ENCODE data around the gene CENPA. TPM values are rescaled to one million over a fixed set of nuclear protein-coding genes. Genes with fewer than 3 reads are reported as not detected.
"Not testable (repeated sequence)": the region's sequence is repeated elsewhere in the genome, so short reads cannot be mapped to it uniquely, and the experiment has no call there.

CENPA gene
- total RNA-seq, 1 donor from 2014 or later: 4.1 TPM

DNA sequence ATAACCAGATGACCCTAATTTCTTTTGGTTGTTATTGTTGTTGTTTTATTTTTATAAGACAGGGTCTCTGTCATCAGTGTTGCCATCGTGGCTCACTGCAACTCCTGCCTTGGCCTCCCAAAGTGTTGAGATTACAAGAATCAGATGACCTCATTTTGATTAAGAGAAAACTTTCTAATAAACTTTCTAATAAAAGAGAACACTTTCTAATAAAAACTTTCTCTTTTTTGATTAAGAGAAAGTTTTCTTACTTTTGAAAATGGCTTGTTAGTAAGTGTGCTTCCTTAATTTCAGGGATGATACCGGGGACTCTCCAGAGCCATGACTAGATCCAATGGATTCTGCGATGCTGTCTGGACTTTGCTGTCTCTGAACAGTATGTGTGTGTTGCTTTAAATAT, 7.7 kb downstream of the CENPA start:
- no peak for DNase-seq

- not testable (repeated sequence) for DNase-seq
These were observed 9.3 kb downstream of the CENPA start for GRCh38 chr2:26795135-26795534.

- no peak for DNase-seq
These were observed 15.5 kb downstream of the CENPA start for GRCh38 chr2:26801328-26801727.

GRCh38 chr2:26801796-26802195, 15.9 kb downstream of the CENPA start:
- DNase-seq: no peak

GRCh38 chr2:26805241-26805676, 19.4 kb downstream of the CENPA start:
- DNase-seq: no peak

- no peak for DNase-seq
These were observed 22.1 kb downstream of the CENPA start for GRCh38 chr2:26807788-26808460.

- no peak for DNase-seq
These were observed 23.4 kb downstream of the CENPA start for GRCh38 chr2:26809211-26809610.

DNA sequence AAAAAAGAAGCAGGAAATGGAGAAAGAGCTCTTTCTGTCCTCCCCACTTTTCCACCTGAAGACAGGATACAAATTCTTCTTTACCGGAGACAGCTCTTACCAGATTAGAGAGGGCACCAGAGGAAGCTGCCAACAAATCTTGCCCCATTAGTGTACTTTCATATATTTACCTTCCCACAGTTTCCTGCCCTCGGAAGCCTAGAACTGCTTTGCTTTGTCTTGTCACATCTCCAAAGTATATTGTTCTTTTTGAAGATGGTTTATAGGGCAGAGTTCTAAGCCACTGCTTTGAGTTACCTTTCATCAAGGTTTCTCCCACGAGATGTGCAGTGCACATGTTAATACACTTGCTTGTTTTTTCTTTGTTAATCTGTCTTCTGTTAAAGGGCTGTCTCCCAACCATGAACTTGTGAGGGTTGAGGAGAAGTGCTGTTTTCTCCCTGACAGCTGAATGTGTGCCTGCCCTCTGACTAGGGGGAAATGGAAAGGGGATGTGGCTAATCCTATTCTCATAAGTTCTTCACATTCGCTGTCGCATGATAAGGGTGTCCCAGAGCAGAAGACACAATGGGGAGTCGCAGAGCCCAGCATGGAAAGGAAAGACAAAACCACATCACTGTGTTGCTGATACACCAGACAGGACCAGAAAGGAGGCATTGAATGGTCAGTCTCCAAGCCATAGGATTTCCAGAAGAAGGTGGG, 24.2 kb downstream of the CENPA start:
- DNase-seq: no peak

- no peak for DNase-seq
These were observed 25.4 kb downstream of the CENPA start for GRCh38 chr2:26811261-26811660.

DNA sequence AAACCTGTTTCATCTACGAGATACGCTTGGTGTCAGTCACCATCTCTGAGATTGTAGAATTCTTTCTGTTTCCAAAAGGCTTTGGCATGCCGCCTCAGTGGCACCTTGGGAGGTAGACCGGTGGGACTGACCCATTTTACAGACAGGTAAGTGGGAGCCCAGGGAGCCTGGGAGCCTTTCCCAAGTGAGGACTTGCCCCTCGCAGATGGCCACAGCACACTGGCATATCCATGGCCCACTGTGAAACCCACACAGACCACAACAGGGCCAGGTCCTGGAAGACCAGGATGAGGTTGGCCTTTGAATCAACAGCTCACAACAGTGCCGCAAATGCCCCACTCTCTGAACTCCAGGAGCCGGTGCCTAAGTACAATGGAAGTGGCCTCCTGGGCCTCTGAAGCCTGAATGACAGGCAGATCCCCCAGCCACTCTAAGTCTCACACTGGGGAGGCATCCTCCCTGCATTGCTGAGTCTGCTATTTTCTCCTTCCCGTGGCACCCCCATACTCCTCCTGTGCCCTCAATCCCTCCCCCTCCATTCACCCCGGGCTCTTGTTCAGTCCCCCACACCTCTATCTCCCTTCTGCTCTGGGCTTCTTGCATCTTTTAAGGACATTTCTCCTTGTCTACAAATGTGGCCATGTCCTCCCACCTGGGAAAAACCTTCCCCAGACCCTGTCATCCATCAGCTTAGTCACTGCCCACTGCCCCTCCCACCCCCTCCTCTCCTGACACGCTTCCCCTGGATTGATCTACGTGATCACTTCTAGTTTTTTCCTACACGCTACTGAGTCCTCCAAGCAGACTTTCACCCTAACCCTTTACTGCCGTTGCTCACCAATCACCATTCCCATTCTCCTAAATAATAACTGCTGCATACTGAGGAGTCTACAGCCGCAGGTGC, 26.2 kb downstream of the CENPA start:
- DNase-seq: no peak

GRCh38 chr2:26812731-26813130, 26.9 kb downstream of the CENPA start:
- DNase-seq: no peak

- not testable (repeated sequence) for DNase-seq
These were observed 28.4 kb downstream of the CENPA start for GRCh38 chr2:26814072-26814765.

- DNase-seq: no peak
These were observed 31.0 kb downstream of the CENPA start for GRCh38 chr2:26816893-26817292.

DNA sequence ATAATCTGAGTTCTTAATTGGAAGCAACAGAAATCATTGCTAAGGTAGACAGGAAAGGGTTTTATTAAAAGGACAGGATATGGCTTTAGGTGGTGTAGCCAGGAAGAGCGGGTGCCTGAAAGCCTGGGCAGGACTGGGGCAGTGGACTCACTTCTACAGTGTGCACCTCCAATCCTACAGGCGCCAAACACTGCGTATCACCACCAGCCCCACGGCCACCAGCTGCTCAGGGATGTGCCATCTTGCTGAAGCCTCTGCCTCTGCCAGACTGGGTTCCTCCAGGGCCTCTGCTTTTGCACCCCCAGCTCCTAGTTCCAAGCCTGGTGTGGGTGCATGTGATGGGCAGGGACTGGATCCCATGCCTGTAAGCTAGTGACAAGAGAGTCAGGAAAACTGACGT, 32.4 kb downstream of the CENPA start:
- no peak for DNase-seq

GRCh38 chr2:26818972-26819371, 33.1 kb downstream of the CENPA start:
- DNase-seq: no peak

- no peak for DNase-seq
These were observed 35.1 kb downstream of the CENPA start for GRCh38 chr2:26820932-26821331.

DNA sequence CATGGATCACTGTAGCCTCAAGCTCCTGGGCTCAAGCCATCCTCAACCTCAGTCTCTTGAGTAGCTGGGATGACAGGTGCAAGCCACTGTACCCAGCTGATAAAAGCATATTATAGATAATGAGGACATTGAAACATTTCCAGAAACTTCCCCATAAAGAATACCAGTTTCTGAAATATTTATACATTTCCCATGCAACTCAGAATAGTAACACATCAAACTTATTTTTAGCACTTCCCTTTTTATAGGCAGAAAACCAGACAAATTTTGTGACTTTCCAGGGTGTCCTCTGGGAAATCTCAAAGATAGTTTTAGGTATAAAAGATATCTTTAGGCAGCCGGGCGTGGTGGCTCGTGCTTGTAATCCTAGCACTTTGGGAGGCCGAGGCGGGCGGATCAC, 37.0 kb downstream of the CENPA start:
- no peak for DNase-seq

- no peak for DNase-seq
These were observed 52.5 kb downstream of the CENPA start for GRCh38 chr2:26838121-26838906.

GRCh38 chr2:26840937-26841610, 55.2 kb downstream of the CENPA start:
- no peak for DNase-seq

- DNase-seq: no peak
These were observed 57.2 kb downstream of the CENPA start for GRCh38 chr2:26843041-26843440.
